GM12875 (cell line): ENCODE measurements around the gene COL24A1.

ENCODE experiments used
- H3K4me3 ChIP-seq: one replicate; pipeline ENCODE4 v1.5.1; 2011; ENCODE audit warnings: low read depth, low read length, control low read depth
- TF ChIP-seq, protein P1 (sequence below): IDR thresholded peaks from 2 replicates; pipeline ENCODE4 v1.5.1; 2011; ENCODE audit warnings: low read depth, mild to moderate bottlenecking, control low read depth, inconsistent platforms, low read length, moderate library complexity, borderline replicate concordance; ENCODE audit not compliant: insufficient read depth

COL24A1 gene

DNA sequence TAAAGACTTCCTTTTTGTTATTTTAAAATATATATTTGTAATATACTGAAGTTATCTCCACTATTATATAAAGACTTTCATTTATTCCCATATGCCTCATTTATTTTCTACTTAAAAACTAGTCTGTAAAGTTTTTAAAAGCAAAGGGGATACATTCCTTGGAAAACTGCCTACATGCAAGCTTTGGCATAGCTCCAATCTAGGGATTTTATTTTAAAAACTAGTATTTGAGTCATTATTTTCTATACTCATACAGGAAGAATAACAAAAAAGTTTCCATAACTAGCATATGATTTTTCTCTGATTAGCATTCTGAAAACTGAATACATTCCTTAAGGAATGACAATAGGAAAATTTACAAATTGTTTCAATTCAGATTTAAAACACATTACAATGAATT is 88.9 kb downstream of the COL24A1 start:
- TF ChIP-seq, protein P1, sequence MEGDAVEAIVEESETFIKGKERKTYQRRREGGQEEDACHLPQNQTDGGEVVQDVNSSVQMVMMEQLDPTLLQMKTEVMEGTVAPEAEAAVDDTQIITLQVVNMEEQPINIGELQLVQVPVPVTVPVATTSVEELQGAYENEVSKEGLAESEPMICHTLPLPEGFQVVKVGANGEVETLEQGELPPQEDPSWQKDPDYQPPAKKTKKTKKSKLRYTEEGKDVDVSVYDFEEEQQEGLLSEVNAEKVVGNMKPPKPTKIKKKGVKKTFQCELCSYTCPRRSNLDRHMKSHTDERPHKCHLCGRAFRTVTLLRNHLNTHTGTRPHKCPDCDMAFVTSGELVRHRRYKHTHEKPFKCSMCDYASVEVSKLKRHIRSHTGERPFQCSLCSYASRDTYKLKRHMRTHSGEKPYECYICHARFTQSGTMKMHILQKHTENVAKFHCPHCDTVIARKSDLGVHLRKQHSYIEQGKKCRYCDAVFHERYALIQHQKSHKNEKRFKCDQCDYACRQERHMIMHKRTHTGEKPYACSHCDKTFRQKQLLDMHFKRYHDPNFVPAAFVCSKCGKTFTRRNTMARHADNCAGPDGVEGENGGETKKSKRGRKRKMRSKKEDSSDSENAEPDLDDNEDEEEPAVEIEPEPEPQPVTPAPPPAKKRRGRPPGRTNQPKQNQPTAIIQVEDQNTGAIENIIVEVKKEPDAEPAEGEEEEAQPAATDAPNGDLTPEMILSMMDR = no peak
- H3K4me3 ChIP-seq = no peak overlapping the region

DNA sequence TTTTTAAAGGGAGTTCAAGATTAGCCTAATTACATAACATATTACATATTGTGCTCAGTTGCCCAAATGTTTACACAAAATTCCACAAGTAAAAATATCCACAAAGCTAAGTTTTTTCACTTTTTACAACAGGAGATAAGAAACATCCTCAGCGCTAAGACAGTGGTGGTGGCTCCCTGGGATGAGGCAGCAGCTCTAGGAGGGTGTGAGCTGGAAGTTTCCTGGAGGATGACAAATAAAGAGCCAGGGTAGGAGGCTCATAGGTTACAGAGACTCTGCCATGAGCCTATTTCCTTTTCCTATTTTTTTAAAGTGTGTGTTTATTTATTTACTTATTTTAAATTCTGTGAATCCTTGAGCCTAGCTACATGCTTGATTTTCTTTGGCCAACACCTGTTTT is 91.7 kb downstream of the COL24A1 start:
- TF ChIP-seq, protein P1 = no peak
- no peak overlapping the region for H3K4me3 ChIP-seq

DNA sequence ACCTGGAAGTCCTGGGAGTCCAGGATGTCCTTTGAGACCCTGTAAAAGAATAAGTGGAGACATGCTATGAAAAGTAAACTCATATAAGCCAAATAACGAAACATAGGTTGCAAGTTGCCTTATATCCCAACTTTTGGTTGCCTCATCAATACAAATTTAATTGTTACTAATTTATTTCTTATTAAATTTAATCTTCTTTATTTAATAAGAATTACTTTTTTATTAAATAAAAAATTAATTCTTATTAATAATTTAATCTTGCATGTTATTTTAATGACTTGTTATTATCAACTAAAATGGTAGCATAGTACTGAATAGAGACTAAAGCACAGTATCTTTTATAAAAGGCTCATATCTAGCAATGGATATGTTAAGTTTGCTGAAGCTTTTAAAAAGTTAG is 92.9 kb downstream of the COL24A1 start:
- TF ChIP-seq, protein P1 = no peak

DNA sequence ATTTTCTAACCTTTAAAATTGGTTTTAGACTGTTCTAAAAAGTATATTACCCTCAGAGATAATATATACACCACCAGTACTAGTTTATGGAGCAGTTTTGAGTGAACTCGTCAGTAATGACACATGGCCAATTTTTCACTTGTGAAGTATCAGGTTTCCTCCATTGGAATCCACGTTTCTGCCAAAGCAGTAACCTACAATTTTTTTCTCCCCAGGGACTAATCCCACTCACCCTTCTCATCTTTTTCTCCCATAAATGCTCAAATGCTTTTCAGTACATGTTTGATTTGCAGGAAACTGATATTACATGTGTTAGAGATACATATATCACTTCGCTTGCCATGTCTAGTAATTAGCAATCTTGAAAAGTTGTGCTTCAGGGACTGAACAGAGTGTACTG is 94.1 kb downstream of the COL24A1 start:
- no peak overlapping the region for H3K4me3 ChIP-seq
- TF ChIP-seq, protein P1 = no peak

More for the DNA sequence above, 92.9 kb downstream of the COL24A1 start:
- H3K4me3 ChIP-seq = no peak overlapping the region

DNA sequence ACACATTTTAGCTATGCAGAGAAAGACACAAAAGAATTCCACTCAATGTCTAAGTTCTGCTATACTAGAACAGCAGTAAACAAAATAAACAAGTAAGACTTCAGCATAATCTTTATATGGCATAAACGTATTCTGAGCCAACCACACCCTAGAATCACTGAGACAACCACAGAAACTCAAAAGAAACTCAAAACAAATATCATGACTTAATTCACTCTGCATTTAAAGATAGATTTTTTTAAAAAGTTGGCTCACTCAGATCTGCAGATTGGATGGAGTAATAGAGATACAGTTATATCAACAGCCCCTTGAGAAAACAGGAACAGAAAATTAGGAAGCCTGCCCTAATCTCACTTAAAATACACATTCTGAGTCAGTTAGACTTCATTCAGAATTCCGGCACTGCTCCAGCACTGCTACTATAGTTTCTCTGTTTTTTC is 95.0 kb downstream of the COL24A1 start:
- no peak overlapping the region for H3K4me3 ChIP-seq
- TF ChIP-seq, protein P1 = no peak

DNA sequence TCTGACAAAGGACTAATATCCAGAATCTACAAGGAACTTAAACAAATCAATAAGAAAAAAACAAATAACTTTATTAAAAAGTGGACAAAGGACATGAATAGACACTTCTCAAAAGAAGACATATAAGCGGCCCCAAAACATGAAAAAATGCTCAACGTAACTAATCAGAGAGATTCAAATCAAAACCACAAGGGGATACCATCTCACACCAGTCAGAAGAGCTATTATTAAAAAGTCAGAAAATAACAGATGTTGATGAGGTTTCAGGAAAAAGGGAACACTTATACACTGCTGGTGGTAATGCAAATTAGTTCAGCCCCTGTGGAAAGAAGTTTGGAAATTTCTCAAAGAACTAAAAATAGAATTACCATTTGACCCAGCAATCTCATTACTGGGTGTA is 102.2 kb downstream of the COL24A1 start:
- H3K4me3 ChIP-seq = no peak overlapping the region
- TF ChIP-seq, protein P1 = no peak

DNA sequence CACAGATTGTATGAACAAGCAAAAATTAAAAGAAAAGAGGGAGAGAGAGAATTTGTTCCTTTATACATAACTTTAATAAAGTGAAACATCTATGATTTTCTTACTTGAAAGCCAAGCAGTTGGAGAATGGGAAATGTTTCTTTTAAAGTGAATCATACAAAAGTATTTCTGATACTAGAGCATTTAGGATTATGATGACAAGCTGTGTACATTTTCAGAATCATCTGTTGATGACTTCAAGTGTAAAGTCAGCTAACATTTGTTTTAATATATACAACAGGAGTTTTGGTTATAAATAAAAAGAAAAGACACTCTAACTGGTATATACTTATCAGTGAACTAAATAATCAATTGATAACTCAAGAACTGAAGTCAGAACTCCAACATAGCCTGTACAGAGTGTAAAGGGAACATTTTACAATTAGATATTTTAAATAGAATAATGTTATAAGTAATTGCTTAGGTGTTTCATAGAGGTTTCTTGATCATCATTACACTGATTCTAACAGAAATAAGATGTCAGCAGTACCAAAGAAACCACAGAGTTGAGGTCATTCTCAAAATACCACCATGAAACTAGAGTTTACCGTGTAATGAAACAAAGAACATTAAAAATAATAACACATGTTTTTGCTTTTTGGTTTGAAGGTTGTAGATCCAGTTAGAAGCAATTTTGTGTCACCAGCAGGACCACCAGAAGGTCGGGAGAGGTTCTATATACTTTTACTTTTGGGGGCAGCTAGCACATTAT is 103.4 kb downstream of the COL24A1 start:
- H3K4me3 ChIP-seq = no peak overlapping the region

More for the DNA sequence above, 103.4 kb downstream of the COL24A1 start:
- TF ChIP-seq, protein P1 = no peak
